ENCODE results near the gene PARP12. TPM values are rescaled to one million over a fixed set of nuclear protein-coding genes. Genes with fewer than 3 reads are reported as not detected.

PARP12 gene
- total RNA-seq, 2 donors from 2014 or later: 7.5 to 8.5 TPM

- no peak for TF ChIP-seq CTCF (IDR thresholded peaks at IDR 0.05)
- Histone ChIP-seq H3K36me3 (peaks cover 18% of the 10 kb centered on the region), H3K4me3 (no peak overlapping the region), H3K9me3 (no peaks in the 10 kb centered on the region), H3K27me3 (no peaks in the 10 kb centered on the region), H3K27ac (no peak overlapping the region), H3K4me1 (no peaks in the 10 kb centered on the region)
- no peak for DNase-seq (ENCODE audit: low spot score)
Measured at GRCh38 chr7:140025241-140025640, 37.5 kb downstream of the PARP12 start.

GRCh38 chr7:140024585-140024984, 38.2 kb downstream of the PARP12 start:
- peaks cover 18% of the 10 kb centered on the region for H3K36me3 ChIP-seq
- no peak overlapping the region for H3K27ac ChIP-seq
- no peaks in the 10 kb centered on the region for H3K9me3 ChIP-seq
- no peak for TF ChIP-seq CTCF (IDR thresholded peaks at IDR 0.05)
- no peaks in the 10 kb centered on the region for H3K4me1 ChIP-seq
- no peak overlapping the region for H3K4me3 ChIP-seq
- no peaks in the 10 kb centered on the region for H3K27me3 ChIP-seq
- DNase-seq (ENCODE audit: low spot score): no peak

GRCh38 chr7:140023728-140024127, 39.0 kb downstream of the PARP12 start:
- H3K27me3 ChIP-seq: no peaks in the 10 kb centered on the region
- peaks cover 18% of the 10 kb centered on the region for H3K36me3 ChIP-seq
- H3K27ac ChIP-seq: no peak overlapping the region
- no peaks in the 10 kb centered on the region for H3K4me1 ChIP-seq
- H3K9me3 ChIP-seq: no peaks in the 10 kb centered on the region
- no peak for TF ChIP-seq CTCF (IDR thresholded peaks at IDR 0.05)
- H3K4me3 ChIP-seq: no peak overlapping the region
- no peak for DNase-seq (ENCODE audit: low spot score)

GRCh38 chr7:140022582-140023211, 40.1 kb downstream of the PARP12 start:
- H3K27me3 ChIP-seq: no peaks in the 10 kb centered on the region
- no peaks in the 10 kb centered on the region for H3K9me3 ChIP-seq
- no peak for TF ChIP-seq CTCF (IDR thresholded peaks at IDR 0.05)
- H3K4me3 ChIP-seq: no peak overlapping the region
- no peak overlapping the region for H3K27ac ChIP-seq
- no peaks in the 10 kb centered on the region for H3K4me1 ChIP-seq
- DNase-seq (ENCODE audit: low spot score): no peak
- H3K36me3 ChIP-seq: peaks cover 18% of the 10 kb centered on the region

GRCh38 chr7:140021603-140022002, 41.1 kb downstream of the PARP12 start:
- Histone ChIP-seq H3K4me3 (no peak overlapping the region), H3K4me1 (no peaks in the 10 kb centered on the region), H3K9me3 (no peaks in the 10 kb centered on the region), H3K27me3 (no peaks in the 10 kb centered on the region), H3K36me3 (peaks cover 18% of the 10 kb centered on the region), H3K27ac (no peak overlapping the region)
- no peak for TF ChIP-seq CTCF (IDR thresholded peaks at IDR 0.05)
- DNase-seq (ENCODE audit: low spot score): no peak

GRCh38 chr7:140019606-140020005, 43.1 kb downstream of the PARP12 start:
- Histone ChIP-seq H3K9me3 (no peaks in the 10 kb centered on the region), H3K36me3 (peaks cover 4% of the 10 kb centered on the region), H3K4me1 (no peaks in the 10 kb centered on the region), H3K4me3 (no peak overlapping the region), H3K27me3 (no peaks in the 10 kb centered on the region), H3K27ac (no peak overlapping the region)
- DNase-seq (ENCODE audit: low spot score): no peak
- TF ChIP-seq CTCF (IDR thresholded peaks at IDR 0.05): no peak

Data from right atrium auricular region (tissue), 2 donors.